Body of pancreas (tissue), 4 donors: Measurements from ENCODE around the gene DCDC2C.

Experiments used
- CTCF ChIP-seq, 7 experiments: fragments of 450-650 bp in 4 of 7; fragments of 200-600 bp in 3 of 7; sonication (generic) in 3 of 7; IDR thresholded peaks; one replicate each; pipeline ENCODE4 v1.5.1; 2016 to 2019; ENCODE audit warnings: antibody characterized with exemption in 7 of 7
- POLR2A ChIP-seq, 3 donors: fragments of 450-650 bp; IDR thresholded peaks; one replicate each; pipeline ENCODE4 v1.6.1; 2016; ENCODE audit warnings: antibody characterized with exemption in 3 of 3, mild to moderate bottlenecking in 2 of 3

- TF ChIP-seq POLR2A (IDR thresholded peaks at IDR 0.05) (no peak), CTCF (IDR thresholded peaks at IDR 0.05) (no peak)
Observed at GRCh38 chr2:3677436-3677835, 25.9 kb upstream of the DCDC2C start.
